H1 (cell line): ENCODE measurements around the gene PPAN. TPM values are rescaled to one million over a fixed set of nuclear protein-coding genes. Genes with fewer than 3 reads are reported as not detected.

ENCODE experiments used
- BRCA1 ChIP-seq: IDR thresholded peaks from 2 replicates; pipeline ENCODE4 v1.6.1; 2012; ENCODE audit warnings: low read depth, low read length, improper control_type of control experiment
- CBX5 ChIP-seq: fragments of 300-800, 300-1000 bp; sonication (generic); IDR thresholded peaks from 2 replicates; pipeline ENCODE4 v1.7.1; 2016; ENCODE audit warnings: antibody characterized with exemption, low read length, low read depth
- CHD2 ChIP-seq: IDR thresholded peaks from 2 replicates; pipeline ENCODE4 v1.6.1; 2012; ENCODE audit warnings: low read length, improper control_type of control experiment
- CHD7 ChIP-seq: fragments of 300-600 bp; sonication (generic); IDR thresholded peaks from 2 replicates; pipeline ENCODE4 v1.7.1; 2012; ENCODE audit warnings: low read length, moderate library complexity, mild to moderate bottlenecking, inconsistent platforms; ENCODE audit not compliant: insufficient replicate concordance
- KDM4A ChIP-seq: IDR thresholded peaks from one replicate; pipeline ENCODE4 v1.7.1; 2012; ENCODE audit warnings: low read depth, mild to moderate bottlenecking, moderate library complexity, low read length, inconsistent platforms; ENCODE audit not compliant: severe bottlenecking
- MAFK ChIP-seq: IDR thresholded peaks from 2 replicates; pipeline ENCODE4 v1.6.1; 2012; ENCODE audit warnings: low read depth, mild to moderate bottlenecking, improper control_type of control experiment, low read length
- RNF2 ChIP-seq: fragments of 200-900, 300-1000 bp; sonication (generic); IDR thresholded peaks from 2 replicates; pipeline ENCODE4 v1.7.1; 2016; ENCODE audit warnings: borderline replicate concordance, low read depth, mild to moderate bottlenecking, antibody characterized with exemption, low read length; ENCODE audit not compliant: poor library complexity, severe bottlenecking; ENCODE audit errors: missing control alignments
- SP2 ChIP-seq: IDR thresholded peaks from 2 replicates; pipeline ENCODE4 v1.6.1; 2012; ENCODE audit warnings: mild to moderate bottlenecking, low read length, inconsistent platforms
- TBP ChIP-seq: IDR thresholded peaks from 2 replicates; pipeline ENCODE4 v1.6.1; 2011; ENCODE audit warnings: low read depth, low read length, improper control_type of control experiment
- polyA plus RNA-seq, 7 experiments: library from polyadenylated mRNA; depleted of rRNA in 3 of 7; stranded (reverse) in 5 of 7; unstranded in 2 of 7; fragments of >200 nt in 5 of 7; fragments of 200-250 nt in 2 of 7; gene quantifications; 1 replicate in 5 of 7; 2 replicates in 1 of 7; 4 replicates in 1 of 7; pipeline versions ENCODE4 v1.2.1 to v1.2.3, GENCODE V29; 2011 to 2013; ENCODE audit warnings: missing spikeins in 2 of 7, mixed read lengths in 2 of 7
- total RNA-seq: library from RNA; stranded (reverse); fragmentation: NEBNext Ultra II Directional; extraction: Animal tissue kit (Norgen Biotek cat#: 25700); gene quantifications from 2 replicates; pipeline ENCODE4 v1.2.1, GENCODE V29; 2021

The PPAN gene
- total and polyA plus RNA-seq, 2 of the 8 experiments (the other 6 are each of a cell fraction or from before 2014, with no cell fraction given), result 48.8 to 74.4 TPM

DNA sequence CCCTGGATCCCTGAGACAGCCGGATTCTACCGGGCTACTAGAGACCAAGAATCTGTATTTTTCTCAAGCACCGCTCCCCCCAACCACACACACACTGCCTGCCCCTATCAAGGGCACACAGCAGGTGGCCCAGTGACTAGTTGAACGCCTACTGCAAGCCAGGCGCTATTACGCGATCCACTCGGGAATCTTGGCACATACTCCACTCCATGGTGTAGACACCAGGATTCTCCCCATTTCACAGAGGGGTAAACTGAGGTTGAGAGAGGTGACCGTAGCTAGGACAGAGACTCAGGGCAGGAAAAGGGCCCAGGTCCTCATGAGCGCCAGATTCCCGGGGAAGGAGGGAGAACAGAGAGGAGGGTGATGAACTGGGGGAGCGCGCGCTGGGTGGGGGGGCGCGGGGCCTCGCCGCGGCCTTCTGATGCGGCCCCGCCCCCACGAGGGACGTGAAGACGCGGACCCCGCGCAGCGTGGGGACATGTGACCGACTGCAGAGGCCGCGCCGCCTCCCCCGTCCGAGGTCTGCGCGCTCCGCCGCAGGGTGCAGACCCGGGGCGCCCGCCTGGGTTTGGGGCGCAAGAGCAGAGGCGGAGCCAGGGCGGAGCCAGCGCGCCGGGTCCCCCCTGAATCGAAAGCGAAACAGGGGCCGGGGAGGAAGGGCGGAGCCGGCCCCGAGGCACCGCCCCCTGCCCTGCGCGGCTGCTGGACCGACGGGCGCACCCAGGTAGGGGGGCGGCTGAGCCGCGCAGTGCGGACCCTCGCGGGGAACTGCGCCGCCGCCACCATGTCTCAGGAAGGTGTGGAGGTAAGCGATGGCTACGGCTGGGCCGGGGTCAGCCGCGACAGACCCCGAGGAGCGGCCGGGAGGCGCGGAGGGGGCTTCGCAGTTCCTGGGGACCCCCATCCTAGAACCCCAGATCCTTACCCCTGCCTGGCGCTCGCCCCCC is 20.2 kb upstream of the PPAN start, which contains the start of gene SHFL (continued):
- no peak for TF ChIP-seq MAFK
- TF ChIP-seq BRCA1, result no peak
- no peak for TF ChIP-seq TBP
- TF ChIP-seq CBX5, result no peak
- no peak for TF ChIP-seq RNF2
- peak; percentile 37 for TF ChIP-seq CHD7
- no peak for TF ChIP-seq SP2
- no peak for TF ChIP-seq CHD2
- TF ChIP-seq KDM4A, result peak; percentile 92
